NCI-H146 (cell line): ENCODE data around the gene MERTK.
A peak's percentile ranks its signal among the peaks of the same experiment; 100 is the strongest.
"Not testable (repeated sequence)": the region's sequence is repeated elsewhere in the genome, so short reads cannot be mapped to it uniquely, and the experiment has no call there.

Experiments
- DNase-seq: peaks from one replicate; lab custom pipeline; 2025; lab: John Stamatoyannopoulos, UW

Gene MERTK

DNA sequence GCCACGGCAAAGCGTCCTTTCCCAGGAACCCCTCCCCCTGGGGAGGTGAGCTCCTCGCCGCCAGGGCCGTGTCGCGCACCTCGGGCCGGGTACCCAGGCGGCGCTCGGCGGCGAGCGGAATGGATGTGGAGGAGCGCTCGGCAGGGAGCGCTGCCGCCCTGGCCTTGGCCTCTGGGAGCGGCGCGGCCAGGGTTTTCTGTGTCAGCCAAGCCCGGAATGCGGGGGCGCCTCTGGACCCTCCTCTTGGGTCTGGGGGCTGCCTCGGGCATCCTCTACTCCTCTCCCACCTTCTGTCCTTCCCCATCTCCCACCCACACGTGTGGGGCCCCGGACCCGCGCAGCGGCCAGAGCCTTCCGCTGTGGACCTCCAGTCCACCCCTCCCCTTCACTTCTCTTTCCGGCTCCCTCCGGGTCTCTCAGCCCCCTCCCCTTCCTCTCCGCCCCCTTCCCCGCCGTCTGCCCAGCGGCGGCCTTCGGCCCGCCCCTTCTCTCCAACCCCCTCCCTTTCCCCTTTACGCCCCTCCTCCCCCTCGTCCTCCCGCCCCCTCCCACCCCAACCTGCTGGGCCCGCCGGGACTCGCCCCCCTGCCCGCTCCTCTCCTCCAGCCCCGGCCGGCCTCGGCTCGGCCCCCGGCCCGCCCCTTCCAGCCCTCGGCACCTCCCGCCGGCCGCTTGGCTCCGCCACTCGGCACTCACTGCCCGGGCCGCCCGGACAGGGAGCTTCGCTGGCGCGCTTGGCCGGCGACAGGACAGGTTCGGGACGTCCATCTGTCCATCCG lies at the start of gene MERTK:
MERTK (plus strand) TSS at position 684 of the 779 bp plus-strand sequence. CDS start 129 bp downstream, outside the sequence.
- DNase-seq, result peak; percentile 86

DNA sequence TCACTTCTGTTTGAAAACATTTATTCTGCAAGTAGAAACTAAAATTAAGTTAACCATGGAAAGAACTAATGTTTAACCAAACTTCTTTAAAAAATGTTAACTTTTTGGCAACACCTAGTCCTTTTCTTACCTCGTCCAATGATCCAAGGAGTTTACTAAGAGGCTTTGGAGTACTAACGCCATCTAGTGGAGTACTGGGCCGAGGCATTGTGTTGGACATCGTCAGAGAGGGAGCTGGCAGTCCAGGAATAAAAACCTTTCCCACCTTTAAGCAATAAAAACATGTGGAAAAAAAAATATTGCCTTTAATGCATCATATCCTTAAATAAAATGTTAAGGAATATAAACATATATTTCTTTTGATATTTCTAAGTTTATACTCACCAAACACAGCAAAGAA lies 47.8 kb upstream of the MERTK start:
- DNase-seq, result peak; percentile 15

DNA sequence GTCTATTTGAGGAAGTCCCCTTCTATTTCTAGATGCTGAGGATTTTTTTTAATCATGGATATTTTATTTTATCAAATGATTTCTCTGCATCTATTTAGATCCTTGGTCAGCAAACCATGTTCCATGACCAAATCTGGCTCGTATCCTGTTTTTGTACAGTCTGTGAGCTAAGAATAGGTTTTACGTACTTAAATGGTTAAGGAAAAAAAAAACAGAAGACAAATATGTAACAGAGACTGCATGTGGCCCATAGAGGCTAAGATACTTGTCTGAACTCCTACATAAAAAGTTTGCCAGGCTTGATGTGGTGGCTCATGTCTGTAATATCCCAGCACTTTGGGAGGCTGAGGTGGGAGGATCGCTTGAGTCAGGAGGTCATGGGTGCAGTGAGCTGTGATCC lies 45.9 kb upstream of the MERTK start:
- DNase-seq, result not testable (repeated sequence)

DNA sequence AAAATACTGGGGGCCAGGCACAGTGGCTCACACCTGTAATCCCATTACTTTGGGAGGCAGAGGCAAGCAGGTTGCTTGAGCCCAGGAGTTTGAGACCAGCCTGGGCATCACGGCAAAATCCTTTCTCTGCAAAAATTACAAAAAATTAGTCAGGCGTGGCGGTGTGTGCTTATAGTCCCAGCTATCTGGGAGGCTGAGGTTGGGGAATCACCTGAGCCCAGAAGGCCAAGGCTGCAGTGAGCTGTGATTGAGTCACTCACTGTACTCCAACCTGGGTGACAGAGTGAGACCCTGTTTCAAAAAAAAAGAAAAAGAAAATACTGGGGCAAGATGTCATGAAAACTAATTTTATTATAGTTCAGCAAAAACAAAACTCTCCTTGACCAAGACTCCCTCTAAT lies 38.4 kb upstream of the MERTK start:
- DNase-seq, result not testable (repeated sequence)

DNA sequence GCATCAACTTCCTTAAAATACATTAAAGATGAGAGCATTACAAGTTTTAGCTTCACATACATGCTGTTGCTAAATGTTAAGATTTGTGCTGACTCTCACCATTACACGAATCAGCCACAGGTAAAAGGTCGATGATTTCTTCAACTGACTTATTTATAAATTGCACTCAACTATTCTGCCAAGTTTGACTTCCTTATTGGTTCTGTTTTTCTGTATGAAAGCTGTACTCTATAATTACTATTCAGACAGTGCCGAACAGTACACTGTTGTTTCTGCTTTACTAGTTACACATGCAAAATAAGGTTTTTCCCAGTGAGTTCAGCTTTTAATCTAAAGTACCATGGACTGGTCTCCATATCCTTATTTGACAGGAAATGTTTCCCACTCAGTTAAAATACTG lies 33.3 kb upstream of the MERTK start:
- not testable (repeated sequence) for DNase-seq

DNA sequence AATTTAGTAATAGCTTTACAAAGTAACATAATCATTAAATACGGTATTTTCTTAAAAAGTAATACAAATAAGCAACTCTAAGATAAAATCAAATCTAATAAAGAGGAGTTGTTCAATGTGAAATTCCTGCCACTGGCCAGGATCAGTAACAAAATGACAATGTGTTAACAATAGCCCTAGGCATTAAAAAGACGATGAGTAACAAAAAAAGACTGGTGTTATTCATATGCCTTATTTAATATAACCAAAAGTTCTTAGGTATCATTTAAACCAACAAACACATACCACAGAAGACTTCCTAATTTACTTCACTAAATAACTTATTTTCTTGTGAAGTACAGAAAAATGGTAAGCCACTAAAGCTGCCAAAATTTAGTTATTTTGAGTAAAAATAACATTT lies 25.6 kb upstream of the MERTK start:
- not testable (repeated sequence) for DNase-seq

DNA sequence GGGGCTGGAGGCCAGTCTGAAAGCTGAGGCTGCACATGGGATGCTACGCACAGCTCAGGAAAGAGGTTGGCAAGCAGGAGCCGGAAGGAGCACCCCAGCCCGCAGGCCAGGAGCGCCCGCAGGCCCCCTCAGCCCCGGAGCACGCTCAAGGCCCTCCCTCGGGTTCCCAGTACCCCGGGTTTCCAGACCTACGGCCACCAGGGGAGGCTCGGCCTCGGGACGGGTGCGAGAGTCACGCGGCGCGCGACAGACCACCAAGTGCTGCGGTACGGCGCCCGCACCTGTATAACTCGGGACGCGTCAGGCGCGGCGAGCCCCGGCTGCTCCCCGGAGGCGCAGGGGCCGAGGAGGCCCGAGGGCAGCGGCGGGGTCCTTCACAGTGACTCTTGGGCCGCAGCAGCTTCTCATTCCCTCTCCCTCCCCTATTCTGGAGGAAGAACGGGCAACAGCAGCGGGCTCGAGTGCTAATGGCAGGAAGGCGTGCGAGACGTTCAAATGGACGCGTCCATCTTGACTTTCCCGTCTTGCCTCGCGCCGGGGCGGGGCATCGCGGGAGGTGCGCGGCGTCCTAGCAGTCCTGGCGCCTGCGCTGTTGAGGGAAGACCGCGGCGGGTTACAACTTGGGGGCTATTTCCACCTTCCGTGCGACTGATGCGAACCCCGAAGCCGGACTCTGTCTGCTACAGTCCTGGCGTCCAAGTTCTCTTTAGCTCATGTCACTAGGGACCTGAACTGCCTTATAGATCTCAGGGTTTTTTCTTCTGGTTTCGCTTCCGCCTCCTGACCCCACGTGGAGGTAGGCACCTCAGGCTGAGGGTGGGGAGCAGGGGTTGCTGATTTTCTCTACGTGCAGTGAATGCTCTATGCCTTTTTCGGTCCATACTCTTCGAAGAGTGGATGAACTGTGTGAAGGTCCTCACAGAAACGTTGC lies 14.5 kb upstream of the MERTK start, which contains the start of gene ANAPC1:
ANAPC1 (minus strand) TSS at position 533 of the 931 bp plus-strand sequence. CDS start 3,368 bp downstream, outside the sequence.
- peak; percentile 91 for DNase-seq

DNA sequence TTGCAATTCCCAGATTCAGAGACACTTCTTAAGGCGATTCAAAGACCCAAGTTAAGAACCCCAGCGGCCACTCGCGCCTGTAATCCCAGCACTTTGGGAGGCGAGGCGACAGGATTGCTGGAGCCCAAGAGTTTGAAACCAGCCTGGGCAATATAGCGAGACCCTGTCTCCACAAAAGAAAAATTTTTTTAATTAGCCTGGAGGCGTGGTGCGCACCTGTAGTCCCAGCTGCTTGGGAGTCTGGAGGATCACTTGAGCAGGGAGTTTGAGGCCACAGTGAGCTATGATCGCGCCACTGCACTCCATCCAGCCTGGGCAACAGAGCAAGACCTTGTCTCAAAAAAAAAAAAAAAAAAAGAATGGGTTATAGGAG lies 13.8 kb upstream of the MERTK start:
- peak; percentile 54 for DNase-seq

DNA sequence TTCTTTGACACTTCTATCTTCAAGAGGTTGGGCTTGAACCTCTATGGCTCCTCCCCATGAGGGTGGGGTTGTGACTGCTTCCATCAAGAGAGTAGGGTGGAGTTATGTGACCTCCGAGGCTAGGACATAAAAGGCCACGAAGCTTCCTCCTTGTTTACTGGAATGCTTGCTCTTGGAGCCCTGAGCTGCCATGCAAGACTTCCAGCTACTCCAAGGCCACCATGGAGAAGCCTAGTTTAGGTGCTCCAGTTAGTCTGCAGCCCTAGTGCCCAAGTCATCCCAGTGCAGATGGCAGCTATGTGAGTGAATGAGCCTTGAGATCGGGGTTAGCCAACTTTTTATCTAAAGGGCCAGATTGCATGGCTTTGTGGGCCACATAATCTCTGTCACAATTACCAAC lies 2.4 kb upstream of the MERTK start:
- DNase-seq, result no peak

DNA sequence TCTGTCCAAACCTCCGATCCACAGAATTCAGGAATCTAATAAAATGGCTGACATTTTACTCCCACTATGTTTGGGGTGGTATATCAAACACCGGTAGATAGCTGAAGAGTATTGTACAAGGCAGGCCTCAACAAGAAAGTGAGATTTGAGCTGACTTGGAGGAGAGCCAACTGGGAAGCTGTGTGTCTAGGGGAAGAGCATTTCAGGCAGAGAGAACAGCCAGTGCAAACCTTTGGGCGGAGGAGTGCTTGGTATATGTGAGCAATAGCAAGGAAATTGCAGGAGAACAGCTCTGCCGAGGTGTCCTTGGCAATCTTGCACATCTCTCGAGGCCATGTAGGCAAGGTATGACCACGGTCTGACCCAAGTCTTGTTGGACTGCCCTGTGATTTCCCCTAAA lies 1.8 kb upstream of the MERTK start:
- no peak for DNase-seq

DNA sequence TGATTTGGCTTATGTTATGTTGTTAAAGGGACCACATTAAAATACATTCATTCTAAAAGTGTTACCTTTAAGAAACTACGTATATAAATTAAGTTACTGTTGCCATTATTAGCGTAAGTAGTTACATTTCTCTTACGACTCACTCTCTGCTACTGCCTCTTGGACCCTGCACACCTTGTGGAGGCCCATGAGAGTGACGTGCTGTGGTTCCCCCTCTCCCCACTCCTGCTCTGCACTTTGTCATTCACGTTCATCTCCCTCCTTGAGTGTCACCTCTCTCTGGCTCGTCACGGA lies 830 bp upstream of the MERTK start:
- no peak for DNase-seq

DNA sequence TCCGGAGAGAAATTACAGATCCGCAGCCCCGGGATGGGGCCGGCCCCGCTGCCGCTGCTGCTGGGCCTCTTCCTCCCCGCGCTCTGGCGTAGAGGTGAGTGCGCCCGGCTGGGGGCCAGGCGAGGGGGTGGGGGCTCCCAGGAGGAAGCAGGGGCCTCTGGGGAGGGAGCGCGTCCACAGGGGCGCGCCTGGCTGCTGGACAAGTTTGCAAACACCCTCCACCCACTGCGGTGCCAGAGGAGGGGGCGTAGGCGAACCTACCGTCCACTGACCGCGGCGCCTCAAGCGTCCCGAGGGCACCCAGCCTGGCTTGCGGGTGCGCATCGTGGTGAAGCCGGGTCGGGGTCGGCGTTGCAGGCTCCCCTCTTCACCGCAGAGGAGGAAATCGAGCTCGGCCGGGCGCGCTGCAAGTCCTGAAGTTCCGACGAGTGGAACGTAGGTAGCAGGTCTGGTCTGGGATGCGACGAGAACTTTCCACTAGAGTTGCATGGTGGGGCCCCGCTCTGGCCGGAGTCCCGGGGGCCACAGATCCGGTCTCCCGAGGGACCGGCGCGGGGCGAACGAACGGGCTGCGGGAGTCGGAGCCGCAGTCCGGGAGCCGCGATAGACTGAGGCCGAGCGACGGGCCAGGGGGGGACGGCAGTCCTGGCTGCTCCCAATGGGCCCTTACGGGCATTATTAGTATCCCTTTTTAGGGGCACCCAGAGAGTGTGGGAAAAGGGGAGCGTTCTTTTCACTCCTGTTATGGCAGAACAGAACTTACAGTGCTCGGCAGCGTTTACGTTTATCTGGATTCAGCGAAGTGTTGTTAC lies 502 bp downstream of the MERTK start:
- DNase-seq, result peak; percentile 51

DNA sequence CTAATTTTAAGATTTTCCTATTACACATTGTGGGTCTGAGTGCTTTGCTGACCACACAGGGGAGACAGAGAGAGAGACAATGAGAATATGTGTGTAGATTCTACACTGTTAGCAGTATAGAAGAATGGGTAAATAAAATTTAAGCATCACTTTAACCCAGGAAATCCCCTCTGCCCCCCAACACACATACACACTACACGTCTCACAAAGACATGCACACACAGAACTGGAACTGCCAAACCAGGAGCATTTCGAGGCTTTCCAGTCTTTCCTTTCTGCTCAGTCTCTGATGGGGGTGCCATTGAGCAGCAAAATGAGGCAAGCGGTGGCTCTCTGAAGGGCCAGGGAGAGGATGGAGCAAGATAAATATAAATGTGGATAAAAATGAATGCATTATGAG lies 2.5 kb downstream of the MERTK start:
- DNase-seq, result peak; percentile 35

DNA sequence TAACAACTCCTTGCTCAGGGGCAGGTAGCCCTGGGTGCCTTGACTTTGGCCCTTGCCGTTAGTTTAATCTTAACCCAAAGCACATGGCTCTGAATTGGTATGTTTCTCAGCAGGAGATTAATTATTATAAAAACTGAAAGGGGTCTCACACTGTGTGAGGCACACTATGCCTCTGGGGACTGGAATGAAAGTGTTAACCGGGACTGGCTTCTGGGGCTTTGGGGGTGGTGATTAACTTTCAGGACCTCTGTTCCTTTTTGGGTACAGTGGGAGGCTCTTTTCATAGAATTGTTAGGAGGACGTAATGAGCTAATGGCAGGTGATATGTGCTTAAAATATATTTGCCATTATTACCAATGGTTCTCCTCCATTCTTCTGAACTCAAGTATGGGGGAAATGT lies 5.1 kb downstream of the MERTK start:
- no peak for DNase-seq

DNA sequence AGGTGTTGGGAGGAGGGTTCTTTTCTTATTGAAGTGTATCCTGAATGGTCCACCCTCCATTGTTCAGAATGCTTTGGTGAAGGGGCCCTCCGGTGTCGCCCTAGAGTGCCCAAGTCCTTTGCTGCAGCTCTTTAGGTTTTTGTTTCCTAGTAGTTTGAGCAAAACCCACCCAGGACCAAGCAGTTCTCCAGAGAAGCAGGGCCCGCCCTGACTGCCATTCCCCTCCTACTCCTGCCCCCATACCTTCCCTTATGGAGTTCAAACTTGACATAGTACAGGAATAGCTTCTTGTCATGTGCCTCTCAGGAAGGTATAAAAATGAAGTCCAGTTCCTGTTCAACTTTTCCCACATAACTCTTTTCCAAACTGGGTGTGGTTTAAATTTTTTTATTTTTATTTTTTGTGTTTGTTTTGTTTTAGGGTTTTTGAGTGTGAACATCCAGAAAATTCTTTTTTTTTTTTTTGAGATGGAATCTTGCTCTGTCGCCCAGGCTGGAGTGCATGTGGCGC lies 5.6 kb downstream of the MERTK start:
- DNase-seq, result no peak

DNA sequence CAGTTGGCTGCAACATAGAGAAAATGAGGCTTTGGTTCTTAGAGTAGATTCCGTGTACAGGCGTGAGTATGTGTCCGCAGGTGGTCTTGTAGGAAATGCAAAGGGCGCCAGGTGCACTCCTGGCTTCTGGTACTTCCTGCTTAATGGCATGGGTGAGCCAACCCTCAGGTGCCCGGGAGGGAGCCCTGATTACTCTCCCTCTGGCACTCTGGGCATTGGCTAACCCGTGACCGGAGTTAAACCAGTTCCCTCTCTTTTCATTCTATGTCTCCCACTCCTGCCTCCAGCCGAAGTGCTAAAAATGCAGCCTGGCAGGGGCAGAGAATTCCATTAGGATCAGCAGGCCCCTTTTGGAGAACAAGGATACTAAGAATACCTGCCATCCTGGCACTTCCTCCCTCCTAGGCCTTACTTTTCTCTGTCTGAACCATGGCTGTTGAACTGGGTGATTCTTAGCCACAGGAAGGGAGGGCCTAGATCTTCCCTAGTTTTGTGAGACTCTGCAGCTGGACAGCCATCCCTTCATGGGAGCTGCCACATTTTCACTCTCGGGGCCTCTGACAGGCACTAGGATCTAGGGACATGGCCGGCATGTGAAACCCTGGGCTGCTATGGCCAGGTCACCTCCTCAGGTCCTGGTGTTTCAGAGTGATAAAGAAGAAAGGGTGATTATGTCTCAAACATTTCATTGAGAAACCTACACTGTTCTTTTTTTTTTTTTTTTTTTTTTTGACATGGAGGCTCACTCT lies 6.5 kb downstream of the MERTK start:
- no peak for DNase-seq

DNA sequence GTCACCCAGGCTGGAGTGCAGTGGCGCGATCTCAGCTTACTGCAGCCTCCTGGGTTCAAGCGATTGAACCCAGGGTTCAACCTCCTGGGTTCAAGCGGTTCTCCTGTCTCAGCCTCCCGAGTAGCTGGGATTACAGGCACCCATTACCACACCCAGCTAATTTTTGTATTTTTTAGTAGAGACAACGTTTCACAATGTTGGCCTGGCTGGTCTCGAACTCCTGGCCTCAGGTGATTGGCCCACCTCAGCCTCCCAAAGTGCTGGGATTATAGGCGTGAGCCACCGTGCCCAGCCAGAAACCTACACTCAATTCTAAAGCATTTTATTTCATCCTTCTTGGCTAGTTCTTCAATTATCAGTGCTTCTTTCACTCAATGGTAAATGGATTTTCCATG lies 7.1 kb downstream of the MERTK start:
- not testable (repeated sequence) for DNase-seq

DNA sequence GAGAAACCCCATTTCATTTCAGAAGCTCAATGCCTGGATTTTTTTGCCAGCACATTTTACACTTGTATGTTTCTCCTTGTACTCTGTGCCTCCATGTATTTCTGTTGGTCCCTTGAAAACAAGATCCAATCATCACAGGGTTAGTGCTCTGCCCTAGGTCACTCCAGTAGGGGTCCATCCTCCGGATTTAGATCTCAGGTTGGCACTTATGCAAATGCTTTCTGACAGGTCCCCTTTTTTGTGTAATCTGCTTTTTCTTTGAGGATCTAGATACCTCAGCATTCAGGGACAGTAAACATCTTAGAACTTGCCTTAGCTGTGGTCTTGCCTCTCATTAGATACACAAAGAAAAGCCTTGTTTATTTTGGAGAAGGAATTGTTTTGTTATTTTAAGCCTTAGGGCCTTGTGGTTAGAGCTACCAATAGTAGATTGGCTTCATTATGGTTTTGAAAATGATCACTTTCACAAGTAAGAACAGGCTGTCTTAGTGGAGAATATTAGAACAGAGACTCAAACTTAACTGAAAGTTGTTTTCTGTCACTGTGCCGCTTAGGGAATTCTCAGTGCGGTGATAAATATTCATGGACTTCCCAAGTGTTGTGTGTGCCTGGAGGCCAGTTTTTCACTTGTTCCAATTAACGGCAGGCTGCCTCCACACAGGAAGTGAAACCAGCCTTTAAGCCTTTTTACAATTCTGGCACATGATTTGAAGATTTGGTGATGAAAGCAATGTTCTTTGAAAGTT lies 7.8 kb downstream of the MERTK start:
- DNase-seq, result no peak

DNA sequence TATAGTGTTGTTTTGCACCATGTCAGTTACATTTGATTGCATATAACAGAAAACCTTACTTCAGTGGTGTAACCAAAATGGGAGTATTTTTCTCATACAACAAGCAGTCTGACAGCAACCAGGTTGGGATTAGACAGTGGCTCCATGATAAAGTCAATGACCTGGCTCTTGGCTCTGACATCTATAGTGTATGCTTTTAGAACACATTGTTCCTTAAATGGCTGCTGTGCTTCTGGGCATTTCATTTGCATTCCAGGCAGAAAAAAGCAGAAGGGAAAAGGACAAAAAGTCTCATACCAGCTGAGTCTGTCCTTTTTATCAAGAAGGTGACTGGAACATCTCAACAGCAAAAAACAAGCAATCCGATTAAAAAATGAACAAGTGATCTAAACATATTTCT lies 10.2 kb downstream of the MERTK start:
- no peak for DNase-seq

DNA sequence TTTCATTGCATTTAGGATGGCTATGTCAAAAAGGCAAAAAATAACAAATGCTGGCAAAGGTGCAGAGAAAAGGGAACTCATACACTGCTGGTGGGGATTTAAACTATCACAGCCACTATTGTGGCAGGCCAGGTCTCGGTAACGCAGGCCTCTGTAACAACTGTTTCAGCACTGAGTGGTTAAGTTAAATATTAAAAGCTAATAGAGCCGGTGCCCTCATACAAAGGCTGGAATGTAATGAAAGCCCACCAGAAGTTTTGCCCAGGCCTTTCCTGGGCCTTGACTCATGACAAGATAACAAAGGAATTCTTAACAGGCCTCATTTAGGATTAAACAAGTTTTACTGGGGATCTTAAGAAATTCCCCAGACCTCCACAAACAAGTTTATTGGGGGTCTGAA lies 10.7 kb downstream of the MERTK start:
- DNase-seq, result no peak

DNA sequence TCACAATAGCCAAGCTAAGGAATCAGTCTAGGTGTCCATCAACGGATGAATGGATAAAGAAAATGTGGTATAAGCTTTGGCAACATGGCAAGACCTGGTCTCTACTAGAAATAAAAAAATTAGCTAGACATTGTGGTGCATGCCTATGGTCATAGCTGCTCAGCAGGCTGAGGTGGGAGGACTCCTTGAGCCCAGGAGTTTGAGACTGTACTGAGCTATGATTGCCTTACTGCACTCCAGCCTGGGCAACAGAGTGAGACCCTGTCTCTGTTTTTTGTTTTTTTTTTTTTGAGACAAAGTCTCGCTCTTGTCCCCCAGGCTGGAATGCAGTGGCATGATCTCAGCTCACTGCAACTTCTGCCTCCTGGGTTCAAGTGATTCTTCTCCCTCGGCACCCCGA lies 11.6 kb downstream of the MERTK start:
- not testable (repeated sequence) for DNase-seq
